ENCODE measurements around the gene SEC14L3. TPM values are rescaled to one million over a fixed set of nuclear protein-coding genes. Genes with fewer than 3 reads are reported as not detected.

Gene SEC14L3
- total RNA-seq, 6 experiments from 2014 or later = 0.31 to 1.1 (median 0.55) TPM; not detected in 2

DNA sequence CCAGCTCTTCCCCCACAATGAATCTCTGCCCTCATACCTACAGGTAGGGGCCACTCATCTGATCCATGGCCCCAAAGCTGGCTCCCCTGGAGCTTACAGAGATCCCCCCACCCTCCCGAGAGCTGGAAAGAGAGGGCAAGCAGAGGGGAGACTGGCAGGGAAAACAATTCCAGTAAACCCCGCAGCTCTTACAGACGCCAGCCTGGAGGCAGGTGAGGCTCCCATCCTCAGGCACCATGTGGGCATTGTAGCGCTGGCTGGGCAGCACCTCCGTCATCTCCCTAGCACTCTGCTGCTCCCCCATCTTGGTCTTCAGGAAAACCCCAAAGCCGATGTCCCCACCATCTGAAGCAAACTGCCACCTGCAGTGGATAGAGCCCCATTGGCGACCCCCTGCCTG is 19.6 kb upstream of the SEC14L3 start:
- peak in 1 of 3 donors; percentile 30 for DNase-seq
- no CpG with 5 or more reads among the region's 7 CpGs for WGBS (ENCODE audit: insufficient coverage, low coverage, low lambda C conversion rate, missing lambda C conversion rate)
- no peak for ATAC-seq
- no peak overlapping the region for H3K4me3 ChIP-seq
- TF ChIP-seq, protein P1, sequence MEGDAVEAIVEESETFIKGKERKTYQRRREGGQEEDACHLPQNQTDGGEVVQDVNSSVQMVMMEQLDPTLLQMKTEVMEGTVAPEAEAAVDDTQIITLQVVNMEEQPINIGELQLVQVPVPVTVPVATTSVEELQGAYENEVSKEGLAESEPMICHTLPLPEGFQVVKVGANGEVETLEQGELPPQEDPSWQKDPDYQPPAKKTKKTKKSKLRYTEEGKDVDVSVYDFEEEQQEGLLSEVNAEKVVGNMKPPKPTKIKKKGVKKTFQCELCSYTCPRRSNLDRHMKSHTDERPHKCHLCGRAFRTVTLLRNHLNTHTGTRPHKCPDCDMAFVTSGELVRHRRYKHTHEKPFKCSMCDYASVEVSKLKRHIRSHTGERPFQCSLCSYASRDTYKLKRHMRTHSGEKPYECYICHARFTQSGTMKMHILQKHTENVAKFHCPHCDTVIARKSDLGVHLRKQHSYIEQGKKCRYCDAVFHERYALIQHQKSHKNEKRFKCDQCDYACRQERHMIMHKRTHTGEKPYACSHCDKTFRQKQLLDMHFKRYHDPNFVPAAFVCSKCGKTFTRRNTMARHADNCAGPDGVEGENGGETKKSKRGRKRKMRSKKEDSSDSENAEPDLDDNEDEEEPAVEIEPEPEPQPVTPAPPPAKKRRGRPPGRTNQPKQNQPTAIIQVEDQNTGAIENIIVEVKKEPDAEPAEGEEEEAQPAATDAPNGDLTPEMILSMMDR (IDR thresholded peaks at IDR 0.05) = no peak
- TF ChIP-seq POLR2A (IDR thresholded peaks at IDR 0.05) = no peak
- H3K36me3 ChIP-seq = peaks cover 0 to 53% (median 5%) of the 10 kb centered on the region in 4 donors
- intact Hi-C loops (cut with DNase I) = no loop called here
- H3K9me3 ChIP-seq = no peaks in the 10 kb centered on the region
- H3K27ac ChIP-seq = no peak overlapping the region
- peaks cover 0 to 15% (median under 1%) of the 10 kb centered on the region in 4 donors for H3K4me1 ChIP-seq
- H3K27me3 ChIP-seq = no peaks in the 10 kb centered on the region

DNA sequence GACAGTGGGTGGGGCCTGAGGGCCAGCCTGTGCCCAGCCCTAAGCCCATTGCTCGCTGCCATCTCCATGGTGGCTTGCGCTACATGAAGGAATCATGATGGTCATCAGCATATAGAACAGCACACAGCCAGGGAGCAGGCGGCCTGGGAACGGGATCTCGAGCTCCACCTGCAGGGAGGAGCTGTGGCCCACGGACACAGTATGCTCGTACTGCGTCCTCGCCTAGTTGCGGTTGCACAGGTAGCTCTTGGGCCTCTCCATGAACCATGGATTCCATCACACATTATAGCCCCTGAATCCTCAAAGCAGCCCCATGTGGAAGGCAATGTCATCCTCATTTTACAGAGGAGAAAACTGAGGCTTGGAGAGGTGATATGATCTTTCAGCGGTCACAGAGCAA is 18.6 kb upstream of the SEC14L3 start:
- Histone ChIP-seq H3K27ac (no peak overlapping the region), H3K9me3 (no peaks in the 10 kb centered on the region), H3K4me3 (no peak overlapping the region), H3K4me1 (peaks cover 0 to 24% (median 5%) of the 10 kb centered on the region in 4 donors), H3K27me3 (no peaks in the 10 kb centered on the region), H3K36me3 (peaks cover 0 to 52% (median 4%) of the 10 kb centered on the region in 4 donors)
- intact Hi-C loops (cut with DNase I) = no loop called here
- no CpG with 5 or more reads among the region's 11 CpGs for WGBS (ENCODE audit: insufficient coverage, low coverage, low lambda C conversion rate, missing lambda C conversion rate)
- DNase-seq = peak in 1 of 3 donors; percentile 27
- no peak for TF ChIP-seq POLR2A (IDR thresholded peaks at IDR 0.05)
- TF ChIP-seq, protein P1 (IDR thresholded peaks at IDR 0.05) = no peak
- ATAC-seq = no peak

DNA sequence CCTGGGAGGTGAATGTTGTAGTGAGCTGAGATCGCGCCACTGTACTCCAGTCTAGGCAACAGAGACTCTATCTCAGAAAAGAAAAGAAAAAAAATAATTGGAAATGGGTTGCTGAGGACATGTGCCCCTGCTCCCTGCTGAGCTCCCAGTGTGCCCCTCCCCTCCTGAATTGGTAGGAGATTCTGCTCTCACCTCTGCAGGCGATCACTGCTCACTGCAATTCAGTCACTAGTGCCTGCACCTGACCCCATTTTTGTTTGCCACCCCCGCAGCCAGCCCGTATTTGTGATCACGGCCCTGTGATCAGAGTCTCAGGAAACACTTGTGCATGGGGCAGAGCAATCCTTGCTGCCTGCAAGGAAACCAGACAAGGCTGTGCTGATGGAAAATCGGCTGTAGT is 16.3 kb upstream of the SEC14L3 start:
- H3K4me1 ChIP-seq = peaks cover 0 to 29% (median 5%) of the 10 kb centered on the region in 4 donors
- ATAC-seq (no peak), DNase-seq (no peak)
- WGBS (ENCODE audit: insufficient coverage, low coverage, low lambda C conversion rate, missing lambda C conversion rate) = 49% methylated on average over 4 of the region's 7 CpGs
- intact Hi-C loops (cut with DNase I) = no loop called here
- no peaks in the 10 kb centered on the region for H3K27me3 ChIP-seq
- H3K4me3 ChIP-seq = no peak overlapping the region
- peaks cover 0 to 29% (median 0%) of the 10 kb centered on the region in 4 donors for H3K36me3 ChIP-seq
- H3K9me3 ChIP-seq = no peaks in the 10 kb centered on the region
- no peak overlapping the region for H3K27ac ChIP-seq
- TF ChIP-seq POLR2A (IDR thresholded peaks at IDR 0.05) = no peak
- TF ChIP-seq, protein P1 (IDR thresholded peaks at IDR 0.05) = no peak

DNA sequence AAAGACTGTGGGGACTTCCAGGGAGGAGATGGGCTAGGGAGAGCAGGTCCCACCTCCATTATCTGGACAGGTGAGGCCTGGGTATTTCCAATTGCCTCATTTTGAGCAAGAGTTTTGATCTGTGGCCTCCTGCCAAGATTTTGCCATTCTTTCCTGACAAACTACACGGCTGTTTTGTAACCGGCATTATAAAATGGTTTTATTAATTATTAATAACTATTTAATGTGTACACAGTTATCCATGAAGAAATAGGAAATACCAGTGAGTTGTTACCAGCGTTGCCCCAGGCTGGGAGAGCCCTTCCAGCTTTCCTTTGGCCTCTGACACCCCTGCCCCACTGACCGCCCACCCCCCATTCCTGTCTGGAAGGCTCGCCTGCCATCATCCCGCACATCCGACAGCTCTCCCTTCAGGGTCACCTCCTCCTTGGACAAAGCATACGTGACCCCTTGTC is 14.9 kb upstream of the SEC14L3 start:
- whole genome bisulfite sequencing (ENCODE audit: insufficient coverage, low coverage, low lambda C conversion rate, missing lambda C conversion rate) = 21% methylated on average over 8 of the region's 8 CpGs
- ATAC-seq (peak; percentile 20 to 70 (median 54)), DNase-seq (peak; percentile 37 to 78 (median 43))
- Histone ChIP-seq H3K4me1 (peaks cover 0 to 29% (median 5%) of the 10 kb centered on the region in 4 donors), H3K27ac (peak overlapping the region in 1 of 3 donors; percentile 29), H3K27me3 (no peaks in the 10 kb centered on the region), H3K36me3 (peaks cover 0 to 19% (median 0%) of the 10 kb centered on the region in 4 donors), H3K4me3 (no peak overlapping the region), H3K9me3 (no peaks in the 10 kb centered on the region)
- TF ChIP-seq, protein P1 (IDR thresholded peaks at IDR 0.05) = no peak
- TF ChIP-seq POLR2A (IDR thresholded peaks at IDR 0.05) = no peak
- intact Hi-C loops (cut with DNase I) = no loop called here

All from right lobe of liver (tissue), 6 donors.